ENCODE data around the gene SRSF4.

DNA sequence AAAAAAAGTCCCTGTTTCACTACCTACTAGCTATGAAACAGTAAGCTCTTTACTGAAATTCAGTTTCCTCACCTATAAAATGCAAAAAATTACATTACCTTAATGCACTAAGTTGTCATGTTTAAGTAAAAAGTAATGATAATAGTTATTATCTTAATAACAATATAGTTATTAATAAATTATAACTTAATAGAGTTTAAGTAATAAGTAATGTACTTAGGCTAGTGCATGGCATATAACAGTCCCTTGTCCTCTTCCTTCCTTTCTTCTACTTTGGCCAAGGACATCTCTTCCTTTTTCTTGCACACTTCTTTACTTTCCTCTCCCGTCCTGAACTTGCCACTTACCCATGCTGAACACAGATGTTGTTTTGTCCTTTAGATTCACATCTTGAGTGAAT lies 67.0 kb downstream of the SRSF4 start:
- no peak for TF ChIP-seq EZH2 (IDR thresholded peaks at IDR 0.05)
- no peak for TF ChIP-seq POLR2AphosphoS5 (IDR thresholded peaks at IDR 0.05; ENCODE audit: borderline replicate concordance, low read depth, low read length)
- TF ChIP-seq FOXP2 (optimal IDR thresholded peaks at IDR 0.05; ENCODE audit: control extremely low read depth, extremely low read length, insufficient read depth), result no peak

Data from SK-N-MC (cell line).